ENCODE results near the gene FANK1. TPM values are rescaled to one million over a fixed set of nuclear protein-coding genes. Genes with fewer than 3 reads are reported as not detected.

The FANK1 gene
- total RNA-seq, 1 donor: 8.3 TPM

DNA sequence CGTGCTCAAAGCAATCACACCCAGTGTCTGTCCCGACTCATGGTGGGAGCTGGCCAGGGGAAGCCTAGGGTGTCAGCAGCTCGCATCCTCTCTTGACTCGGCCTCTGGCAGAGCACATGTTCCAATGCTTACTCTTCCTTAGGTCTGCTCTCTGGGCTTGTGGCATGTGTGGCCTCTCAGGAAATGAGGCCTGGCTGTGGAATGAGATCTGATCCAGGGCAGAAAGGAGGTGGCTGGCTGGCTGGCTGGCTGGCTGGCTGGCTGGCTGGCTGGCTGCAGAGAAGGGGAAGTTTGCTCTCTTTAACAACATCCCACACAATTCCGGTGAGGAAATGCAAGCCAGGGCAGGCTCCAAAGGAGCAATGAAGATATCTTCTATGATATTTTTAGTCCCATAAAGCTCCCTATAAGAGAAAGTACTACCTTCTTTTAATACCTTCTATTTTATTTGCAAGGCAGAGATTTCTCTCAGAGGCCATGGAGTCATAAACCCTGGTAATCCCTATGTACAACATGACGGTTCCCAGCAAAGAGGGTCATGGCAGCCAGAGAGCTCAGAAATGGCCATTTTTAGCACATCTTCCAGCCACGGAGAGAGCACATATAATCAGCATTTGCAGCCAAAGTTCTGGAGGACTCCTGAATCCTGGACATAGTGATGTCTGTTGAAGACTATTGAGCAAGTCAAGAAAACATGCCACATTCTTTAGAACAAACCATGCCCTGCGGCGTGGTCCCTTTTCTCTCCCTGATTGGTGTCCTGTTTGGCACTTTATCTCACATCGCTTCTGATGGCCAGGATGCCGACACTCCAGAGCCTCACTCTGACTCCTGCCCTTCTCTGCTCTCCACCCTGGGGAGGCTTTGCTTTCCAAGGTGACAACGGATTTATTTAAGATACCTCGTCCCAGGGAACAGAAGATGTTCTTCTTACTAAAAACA lies 153.7 kb downstream of the FANK1 start:
- H3K27ac ChIP-seq (ENCODE audit: low read depth, low read length): peak overlapping the region; percentile 67

DNA sequence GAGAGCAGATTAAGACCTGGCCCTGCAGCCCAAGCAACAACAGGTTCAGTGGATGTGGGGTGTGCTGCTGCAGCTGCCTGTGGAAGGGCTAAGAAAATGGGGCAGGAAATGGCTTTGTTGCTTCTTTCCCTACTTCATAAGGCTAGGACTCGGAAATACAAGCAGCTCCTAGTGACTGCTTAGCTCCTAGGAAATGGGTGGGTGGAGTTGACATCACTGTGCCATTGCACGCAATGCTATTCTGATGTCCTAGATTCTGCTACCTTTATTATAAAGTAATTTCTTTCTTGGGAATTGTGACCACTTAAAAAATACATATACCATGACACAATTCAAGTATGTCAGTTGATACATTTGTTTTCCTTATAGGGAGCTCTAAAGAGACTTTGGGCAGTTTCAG lies 155.8 kb downstream of the FANK1 start:
- Histone ChIP-seq H3K79me2 (ENCODE audit: insufficient read depth, low read length) (no peaks in the 10 kb centered on the region), H2AFZ (ENCODE audit: low read length) (no peak overlapping the region), H3K4me3 (ENCODE audit: insufficient read depth, low read length) (no peak overlapping the region), H3K4me2 (ENCODE audit: insufficient read depth, low read length) (no peak overlapping the region), H3K4me1 (ENCODE audit: insufficient read depth, low read length) (peaks cover 20% of the 10 kb centered on the region), H3K27ac (ENCODE audit: low read depth, low read length) (no peak overlapping the region), H4K20me1 (ENCODE audit: insufficient read depth, low read length) (no peaks in the 10 kb centered on the region), H3K27me3 (ENCODE audit: insufficient read depth, low read length) (no peaks in the 10 kb centered on the region), H3K36me3 (ENCODE audit: insufficient read depth, low read length) (peaks cover 43% of the 10 kb centered on the region), H3K9me3 (ENCODE audit: low read depth, low read length) (no peaks in the 10 kb centered on the region)
- TF ChIP-seq, protein P1, sequence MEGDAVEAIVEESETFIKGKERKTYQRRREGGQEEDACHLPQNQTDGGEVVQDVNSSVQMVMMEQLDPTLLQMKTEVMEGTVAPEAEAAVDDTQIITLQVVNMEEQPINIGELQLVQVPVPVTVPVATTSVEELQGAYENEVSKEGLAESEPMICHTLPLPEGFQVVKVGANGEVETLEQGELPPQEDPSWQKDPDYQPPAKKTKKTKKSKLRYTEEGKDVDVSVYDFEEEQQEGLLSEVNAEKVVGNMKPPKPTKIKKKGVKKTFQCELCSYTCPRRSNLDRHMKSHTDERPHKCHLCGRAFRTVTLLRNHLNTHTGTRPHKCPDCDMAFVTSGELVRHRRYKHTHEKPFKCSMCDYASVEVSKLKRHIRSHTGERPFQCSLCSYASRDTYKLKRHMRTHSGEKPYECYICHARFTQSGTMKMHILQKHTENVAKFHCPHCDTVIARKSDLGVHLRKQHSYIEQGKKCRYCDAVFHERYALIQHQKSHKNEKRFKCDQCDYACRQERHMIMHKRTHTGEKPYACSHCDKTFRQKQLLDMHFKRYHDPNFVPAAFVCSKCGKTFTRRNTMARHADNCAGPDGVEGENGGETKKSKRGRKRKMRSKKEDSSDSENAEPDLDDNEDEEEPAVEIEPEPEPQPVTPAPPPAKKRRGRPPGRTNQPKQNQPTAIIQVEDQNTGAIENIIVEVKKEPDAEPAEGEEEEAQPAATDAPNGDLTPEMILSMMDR (IDR thresholded peaks at IDR 0.05; ENCODE audit: extremely low read depth, low read depth, low read length): no peak
- DNase-seq (ENCODE audit: insufficient read length, low spot score, missing footprints): no peak

More for the DNA sequence above, 153.7 kb downstream of the FANK1 start:
- H3K36me3 ChIP-seq (ENCODE audit: insufficient read depth, low read length): peaks cover 48% of the 10 kb centered on the region
- no peaks in the 10 kb centered on the region for H3K9me3 ChIP-seq (ENCODE audit: low read depth, low read length)
- H3K27me3 ChIP-seq (ENCODE audit: insufficient read depth, low read length): no peaks in the 10 kb centered on the region
- H4K20me1 ChIP-seq (ENCODE audit: insufficient read depth, low read length): no peaks in the 10 kb centered on the region
- H3K4me3 ChIP-seq (ENCODE audit: insufficient read depth, low read length): no peak overlapping the region
- H2AFZ ChIP-seq (ENCODE audit: low read length): peak overlapping the region; percentile 2
- TF ChIP-seq, protein P1 (IDR thresholded peaks at IDR 0.05; ENCODE audit: extremely low read depth, low read depth, low read length): no peak
- DNase-seq (ENCODE audit: insufficient read length, low spot score, missing footprints): peak; percentile 91
- H3K4me1 ChIP-seq (ENCODE audit: insufficient read depth, low read length): peaks cover 20% of the 10 kb centered on the region
- no peaks in the 10 kb centered on the region for H3K79me2 ChIP-seq (ENCODE audit: insufficient read depth, low read length)
- H3K4me2 ChIP-seq (ENCODE audit: insufficient read depth, low read length): peak overlapping the region; percentile 6

GRCh38 chr10:126054191-126054590 lies 157.8 kb downstream of the FANK1 start:
- Histone ChIP-seq H2AFZ (ENCODE audit: low read length) (no peak overlapping the region), H3K4me1 (ENCODE audit: insufficient read depth, low read length) (peaks cover 20% of the 10 kb centered on the region), H3K27ac (ENCODE audit: low read depth, low read length) (no peak overlapping the region), H3K36me3 (ENCODE audit: insufficient read depth, low read length) (peaks cover 48% of the 10 kb centered on the region), H3K4me3 (ENCODE audit: insufficient read depth, low read length) (no peak overlapping the region), H3K9me3 (ENCODE audit: low read depth, low read length) (no peaks in the 10 kb centered on the region), H3K4me2 (ENCODE audit: insufficient read depth, low read length) (no peak overlapping the region), H3K27me3 (ENCODE audit: insufficient read depth, low read length) (no peaks in the 10 kb centered on the region), H3K79me2 (ENCODE audit: insufficient read depth, low read length) (no peaks in the 10 kb centered on the region), H4K20me1 (ENCODE audit: insufficient read depth, low read length) (no peaks in the 10 kb centered on the region)
- TF ChIP-seq, protein P1 (IDR thresholded peaks at IDR 0.05; ENCODE audit: extremely low read depth, low read depth, low read length): no peak
- peak; percentile 42 for DNase-seq (ENCODE audit: insufficient read length, low spot score, missing footprints)

DNA sequence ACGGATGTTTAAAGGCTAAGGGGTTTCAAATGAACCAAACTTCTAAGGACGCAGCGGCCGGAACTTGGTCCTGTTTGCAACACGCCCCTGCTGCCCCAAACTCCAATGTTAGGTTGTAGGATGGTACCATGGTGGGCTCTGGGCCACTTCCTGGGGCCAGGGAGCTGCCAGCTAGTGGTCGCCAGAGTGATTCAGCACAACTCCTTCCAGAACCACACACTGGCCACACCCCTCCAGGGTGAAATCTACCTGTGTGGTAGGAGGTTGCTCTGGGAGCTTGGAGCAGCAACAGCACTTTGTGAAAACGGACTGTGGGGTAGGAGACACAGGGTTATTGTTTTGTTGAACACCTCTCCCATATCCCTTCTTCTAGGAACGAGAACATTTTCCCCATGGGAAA lies 161.1 kb downstream of the FANK1 start:
- Histone ChIP-seq H3K27me3 (ENCODE audit: insufficient read depth, low read length) (no peaks in the 10 kb centered on the region), H4K20me1 (ENCODE audit: insufficient read depth, low read length) (no peaks in the 10 kb centered on the region), H3K4me2 (ENCODE audit: insufficient read depth, low read length) (no peak overlapping the region), H3K4me1 (ENCODE audit: insufficient read depth, low read length) (peaks cover 35% of the 10 kb centered on the region), H3K4me3 (ENCODE audit: insufficient read depth, low read length) (no peak overlapping the region), H3K79me2 (ENCODE audit: insufficient read depth, low read length) (no peaks in the 10 kb centered on the region), H2AFZ (ENCODE audit: low read length) (no peak overlapping the region), H3K9me3 (ENCODE audit: low read depth, low read length) (no peaks in the 10 kb centered on the region), H3K36me3 (ENCODE audit: insufficient read depth, low read length) (peaks cover 53% of the 10 kb centered on the region), H3K27ac (ENCODE audit: low read depth, low read length) (no peak overlapping the region)
- TF ChIP-seq, protein P1 (IDR thresholded peaks at IDR 0.05; ENCODE audit: extremely low read depth, low read depth, low read length): no peak
- no peak for DNase-seq (ENCODE audit: insufficient read length, low spot score, missing footprints)

Measured in osteoblast (primary cell).